HG03135 (cell line): ENCODE results near the gene PROB1.
"Not testable (repeated sequence)": the region's sequence is repeated elsewhere in the genome, so short reads cannot be mapped to it uniquely, and the experiment has no call there.

Experiments used
- ATAC-seq: cut with Tn5 transposase; IDR thresholded peaks from one replicate; pipeline ENCODE4 v1.9.1; 2021; ENCODE audit warnings: mild to moderate bottlenecking, moderate library complexity; ENCODE audit not compliant: unreplicated experiment

PROB1 gene

GRCh38 chr5:139413963-139414362 is 19.1 kb upstream of the PROB1 start:
- no peak for ATAC-seq

GRCh38 chr5:139413153-139413552 is 18.2 kb upstream of the PROB1 start:
- no peak for ATAC-seq

GRCh38 chr5:139410993-139411828 is 16.3 kb upstream of the PROB1 start:
- no peak for ATAC-seq

- ATAC-seq: no peak
These were observed 15.5 kb upstream of the PROB1 start for GRCh38 chr5:139410121-139410992.

GRCh38 chr5:139409116-139409515 is 14.2 kb upstream of the PROB1 start:
- ATAC-seq: not testable (repeated sequence)

GRCh38 chr5:139408191-139408590 is 13.3 kb upstream of the PROB1 start:
- ATAC-seq: no peak

- no peak for ATAC-seq
These were observed 12.6 kb upstream of the PROB1 start for GRCh38 chr5:139407517-139407916.

- ATAC-seq: no peak
These were observed 12.1 kb upstream of the PROB1 start for GRCh38 chr5:139406963-139407362.

GRCh38 chr5:139404484-139404840 is 9.6 kb upstream of the PROB1 start:
- ATAC-seq: no peak

GRCh38 chr5:139403787-139404483 is 9.0 kb upstream of the PROB1 start, which contains the start of gene SPATA24:
SPATA24 (minus strand) TSS chr5:139404089; CDS start chr5:139404060, 29 bp downstream.
- ATAC-seq: peak; percentile 81

- no peak for ATAC-seq
These were observed 8.5 kb upstream of the PROB1 start for GRCh38 chr5:139403418-139403786.

- no peak for ATAC-seq
These were observed 7.8 kb upstream of the PROB1 start for GRCh38 chr5:139402561-139403158.

GRCh38 chr5:139401546-139401945 is 6.6 kb upstream of the PROB1 start:
- ATAC-seq: no peak

- ATAC-seq: no peak
These were observed 4.7 kb upstream of the PROB1 start for GRCh38 chr5:139399501-139400121.

- no peak for ATAC-seq
These were observed 3.0 kb upstream of the PROB1 start for GRCh38 chr5:139397921-139398320.

GRCh38 chr5:139396691-139397090 is 1.8 kb upstream of the PROB1 start:
- no peak for ATAC-seq

GRCh38 chr5:139395844-139396640 is 1.1 kb upstream of the PROB1 start:
- no peak for ATAC-seq

- no peak for ATAC-seq
These were observed 716 bp downstream of the PROB1 start for GRCh38 chr5:139394123-139394653.

GRCh38 chr5:139393497-139394122 is 1.3 kb downstream of the PROB1 start:
- no peak for ATAC-seq
